OCI-LY3 (cell line): Measurements from ENCODE around the gene PPP5C.
"Not testable (repeated sequence)": the region's sequence is repeated elsewhere in the genome, so short reads cannot be mapped to it uniquely, and the experiment has no call there.

ENCODE experiments used
- H2AFZ ChIP-seq: fragments of 200-600, 300-600 bp; shearing (Covaris generic); 2 replicates; pipeline ENCODE4 v1.6.0; 2014; ENCODE audit warnings: antibody characterized with exemption, low read depth, low read length
- H3K27ac ChIP-seq: fragments of 200-600, 300-600 bp; sonication (generic); 2 replicates; pipeline ENCODE4 v1.5.1; 2014; ENCODE audit warnings: mild to moderate bottlenecking, low read length, moderate library complexity, mixed read lengths
- H3K27me3 ChIP-seq: fragments of 200-600, 300-600 bp; sonication (generic); 2 replicates; pipeline ENCODE4 v1.6.1; 2014; ENCODE audit warnings: low read depth, low read length, mixed read lengths
- H3K36me3 ChIP-seq: fragments of 200-600, 300-600 bp; sonication (generic); replicated peaks from 2 replicates; pipeline ENCODE3; 2014; ENCODE audit warnings: low read depth, low read length, mixed read lengths
- H3K4me1 ChIP-seq: fragments of 300-600, 200-600 bp; sonication (generic); 2 replicates; pipeline ENCODE4 v1.6.1; 2014; ENCODE audit warnings: low read length, mixed read lengths
- H3K4me2 ChIP-seq: fragments of 200-600, 300-600 bp; sonication (generic); 2 replicates; pipeline ENCODE4 v1.6.1; 2014; ENCODE audit warnings: low read length, mixed read lengths
- H3K4me3 ChIP-seq: fragments of 300-600, 200-600 bp; sonication (generic); 2 replicates; pipeline ENCODE4 v1.5.1; 2014; ENCODE audit warnings: antibody characterized with exemption, mild to moderate bottlenecking, low read length, moderate library complexity
- H3K79me2 ChIP-seq: fragments of 300-600, 200-600 bp; shearing (Covaris generic); 2 replicates; pipeline ENCODE4 v1.6.1; 2014; ENCODE audit warnings: mild to moderate bottlenecking, low read length, mixed read lengths
- H3K9ac ChIP-seq: fragments of 300-600, 200-600 bp; shearing (Covaris generic); 2 replicates; pipeline ENCODE4 v1.6.0; 2014; ENCODE audit warnings: mild to moderate bottlenecking, low read length, moderate library complexity
- H3K9me3 ChIP-seq: fragments of 200-600, 300-600 bp; shearing (Covaris generic); 2 replicates; pipeline ENCODE4 v1.6.1; 2014; ENCODE audit warnings: low read length, mixed read lengths; ENCODE audit not compliant: insufficient read depth
- H4K20me1 ChIP-seq: fragments of 200-600, 300-600 bp; sonication (generic); 2 replicates; pipeline ENCODE4 v1.6.1; 2016; ENCODE audit warnings: low read length, mixed read lengths; ENCODE audit not compliant: insufficient read depth
- EZH2phosphoT487 ChIP-seq: fragments of 200-600 bp; shearing (Covaris generic); IDR thresholded peaks from 2 replicates; pipeline ENCODE4 v1.6.1; 2018; ENCODE audit warnings: antibody characterized with exemption, mixed run types, low read depth
- TF ChIP-seq, protein P1 (sequence below): fragments of 200-600, 300-600 bp; sonication (generic); IDR thresholded peaks from 2 replicates; pipeline ENCODE4 v1.5.1; 2014; ENCODE audit warnings: antibody characterized with exemption, low read length, low read depth

The PPP5C gene

GRCh38 chr19:46317339-46317738, 29.5 kb upstream of the PPP5C start:
- H2AFZ ChIP-seq, result no peak overlapping the region
- H3K27ac ChIP-seq, result no peak overlapping the region

GRCh38 chr19:46319613-46320012, 27.3 kb upstream of the PPP5C start:
- no peaks in the 10 kb centered on the region for H3K4me1 ChIP-seq
- no peak overlapping the region for H3K4me2 ChIP-seq
- TF ChIP-seq, protein P1, sequence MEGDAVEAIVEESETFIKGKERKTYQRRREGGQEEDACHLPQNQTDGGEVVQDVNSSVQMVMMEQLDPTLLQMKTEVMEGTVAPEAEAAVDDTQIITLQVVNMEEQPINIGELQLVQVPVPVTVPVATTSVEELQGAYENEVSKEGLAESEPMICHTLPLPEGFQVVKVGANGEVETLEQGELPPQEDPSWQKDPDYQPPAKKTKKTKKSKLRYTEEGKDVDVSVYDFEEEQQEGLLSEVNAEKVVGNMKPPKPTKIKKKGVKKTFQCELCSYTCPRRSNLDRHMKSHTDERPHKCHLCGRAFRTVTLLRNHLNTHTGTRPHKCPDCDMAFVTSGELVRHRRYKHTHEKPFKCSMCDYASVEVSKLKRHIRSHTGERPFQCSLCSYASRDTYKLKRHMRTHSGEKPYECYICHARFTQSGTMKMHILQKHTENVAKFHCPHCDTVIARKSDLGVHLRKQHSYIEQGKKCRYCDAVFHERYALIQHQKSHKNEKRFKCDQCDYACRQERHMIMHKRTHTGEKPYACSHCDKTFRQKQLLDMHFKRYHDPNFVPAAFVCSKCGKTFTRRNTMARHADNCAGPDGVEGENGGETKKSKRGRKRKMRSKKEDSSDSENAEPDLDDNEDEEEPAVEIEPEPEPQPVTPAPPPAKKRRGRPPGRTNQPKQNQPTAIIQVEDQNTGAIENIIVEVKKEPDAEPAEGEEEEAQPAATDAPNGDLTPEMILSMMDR, result no peak
- no peak for TF ChIP-seq EZH2phosphoT487
- H3K9ac ChIP-seq, result no peak overlapping the region
- H3K9me3 ChIP-seq, result no peaks in the 10 kb centered on the region
- H3K79me2 ChIP-seq, result no peaks in the 10 kb centered on the region
- no peak overlapping the region for H2AFZ ChIP-seq
- H3K36me3 ChIP-seq, result no peaks in the 10 kb centered on the region
- no peak overlapping the region for H3K27ac ChIP-seq
- no peaks in the 10 kb centered on the region for H4K20me1 ChIP-seq
- no peak overlapping the region for H3K4me3 ChIP-seq
- H3K27me3 ChIP-seq, result no peaks in the 10 kb centered on the region; the same call in 1 of the 2 replicates

More at GRCh38 chr19:46317339-46317738, 29.5 kb upstream of the PPP5C start:
- Histone ChIP-seq H3K4me3 (no peak overlapping the region), H3K36me3 (no peaks in the 10 kb centered on the region), H4K20me1 (no peaks in the 10 kb centered on the region), H3K9me3 (no peaks in the 10 kb centered on the region), H3K4me2 (no peak overlapping the region), H3K27me3 (no peaks in the 10 kb centered on the region; the same call in 1 of the 2 replicates), H3K9ac (no peak overlapping the region), H3K4me1 (no peaks in the 10 kb centered on the region), H3K79me2 (no peaks in the 10 kb centered on the region)
- no peak for TF ChIP-seq EZH2phosphoT487
- TF ChIP-seq, protein P1, result no peak

GRCh38 chr19:46320559-46320958, 26.3 kb upstream of the PPP5C start:
- Histone ChIP-seq H3K36me3 (no peaks in the 10 kb centered on the region), H3K27ac (no peak overlapping the region), H3K79me2 (no peaks in the 10 kb centered on the region), H3K4me2 (no peak overlapping the region), H3K9me3 (no peaks in the 10 kb centered on the region), H3K9ac (no peak overlapping the region), H4K20me1 (no peaks in the 10 kb centered on the region), H3K27me3 (no peaks in the 10 kb centered on the region; the same call in 1 of the 2 replicates), H2AFZ (no peak overlapping the region), H3K4me1 (no peaks in the 10 kb centered on the region), H3K4me3 (no peak overlapping the region)
- TF ChIP-seq, protein P1, result no peak
- TF ChIP-seq EZH2phosphoT487, result no peak

GRCh38 chr19:46321653-46322052, 25.2 kb upstream of the PPP5C start:
- TF ChIP-seq, protein P1, result no peak
- no peak for TF ChIP-seq EZH2phosphoT487
- H3K4me3 ChIP-seq, result no peak overlapping the region
- H2AFZ ChIP-seq, result no peak overlapping the region
- H3K27ac ChIP-seq, result no peak overlapping the region
- no peak overlapping the region for H3K4me2 ChIP-seq
- peaks cover 7% of the 10 kb centered on the region for H3K9me3 ChIP-seq
- H3K79me2 ChIP-seq, result no peaks in the 10 kb centered on the region
- H3K27me3 ChIP-seq, result no peaks in the 10 kb centered on the region; the same call in 1 of the 2 replicates
- H4K20me1 ChIP-seq, result no peaks in the 10 kb centered on the region
- no peak overlapping the region for H3K9ac ChIP-seq
- no peaks in the 10 kb centered on the region for H3K36me3 ChIP-seq
- no peaks in the 10 kb centered on the region for H3K4me1 ChIP-seq

DNA sequence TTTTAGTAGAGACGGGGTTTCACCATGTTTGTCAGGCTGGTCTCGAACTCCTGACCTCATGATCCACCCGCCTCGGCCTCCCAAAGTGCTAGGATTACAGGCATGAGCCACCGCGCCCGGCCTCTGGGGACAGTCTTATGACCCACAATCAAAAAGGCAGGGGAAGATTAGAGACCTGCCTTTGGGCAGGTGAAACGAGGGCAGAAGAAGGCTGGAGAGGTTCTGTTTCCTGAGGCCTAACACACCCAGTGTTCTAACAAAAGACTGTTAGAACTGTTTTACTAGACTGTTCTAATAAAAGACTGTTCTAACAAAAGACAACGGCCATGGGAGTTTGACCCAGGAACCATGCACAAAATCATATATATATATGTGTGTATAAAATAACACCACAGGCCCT, 23.7 kb upstream of the PPP5C start:
- H3K36me3 ChIP-seq, H3K27me3 ChIP-seq, H3K27ac ChIP-seq, H3K4me1 ChIP-seq, H4K20me1 ChIP-seq, H3K4me3 ChIP-seq, H3K9ac ChIP-seq, H2AFZ ChIP-seq, H3K79me2 ChIP-seq, H3K4me2 ChIP-seq: not testable (repeated sequence)
- H3K9me3 ChIP-seq, result peaks cover 18% of the 10 kb centered on the region
